Endodermal cell (in vitro differentiated cells): ENCODE measurements around the gene EEF1A2. TPM values are rescaled to one million over a fixed set of nuclear protein-coding genes. Genes with fewer than 3 reads are reported as not detected.

Experiments used
- DNase-seq: peaks from one replicate; pipeline ENCODE4 v3.0.0-alpha.2; 2017
- H3K27ac ChIP-seq: 2 replicates; pipeline ENCODE4 v1.5.1; 2013; ENCODE audit warnings: mild to moderate bottlenecking, low read depth, low read length, moderate library complexity
- H3K27me3 ChIP-seq: 2 replicates; pipeline ENCODE4 v1.6.1; 2013; ENCODE audit warnings: mild to moderate bottlenecking, low read length, moderate library complexity; ENCODE audit not compliant: insufficient read depth, control insufficient read depth, poor library complexity, severe bottlenecking
- H3K36me3 ChIP-seq: 2 replicates; pipeline ENCODE4 v1.7.0; 2013; ENCODE audit warnings: mild to moderate bottlenecking, low read length, moderate library complexity; ENCODE audit not compliant: control insufficient read depth, insufficient read depth
- H3K4me1 ChIP-seq: one replicate; pipeline ENCODE4 v1.7.0; 2013; ENCODE audit warnings: low read length; ENCODE audit not compliant: control insufficient read depth, insufficient read depth
- H3K4me3 ChIP-seq: 2 replicates; pipeline ENCODE4 v1.5.1; 2013; ENCODE audit warnings: mild to moderate bottlenecking, low read length, moderate library complexity
- H3K9ac ChIP-seq: 2 replicates; pipeline ENCODE4 v1.6.1; 2013; ENCODE audit warnings: mild to moderate bottlenecking, low read length, moderate library complexity; ENCODE audit not compliant: poor library complexity, severe bottlenecking; ENCODE audit errors: extremely low read depth
- H3K9me3 ChIP-seq: 2 replicates; pipeline ENCODE4 v1.6.1; 2013; ENCODE audit warnings: mild to moderate bottlenecking, low read length, moderate library complexity; ENCODE audit not compliant: control insufficient read depth
- H3K27ac Mint-ChIP-seq: 2 replicates; pipeline ENCODE4 v1.8.0; 2020; ENCODE audit warnings: mixed read lengths
- H3K27me3 Mint-ChIP-seq: 2 replicates; pipeline ENCODE4 v1.8.0; 2021; ENCODE audit warnings: mild to moderate bottlenecking, mixed read lengths; ENCODE audit not compliant: insufficient read depth
- H3K36me3 Mint-ChIP-seq: 2 replicates; pipeline ENCODE4 v1.8.0; 2020; ENCODE audit warnings: low read depth, mixed read lengths
- H3K4me1 Mint-ChIP-seq: 2 replicates; pipeline ENCODE4 v1.8.0; 2020; ENCODE audit warnings: mixed read lengths
- H3K4me3 Mint-ChIP-seq: 2 replicates; pipeline ENCODE4 v1.8.0; 2020; ENCODE audit warnings: mild to moderate bottlenecking, moderate library complexity, mixed read lengths
- H3K9me3 Mint-ChIP-seq: 2 replicates; pipeline ENCODE4 v1.8.0; 2020; ENCODE audit warnings: mild to moderate bottlenecking, mixed read lengths
- WGBS, 2 experiments: methylation state at CpG; one replicate each; pipeline versions ENCODE4 v1.1.5 to v1.1.7; 2013; ENCODE audit warnings: missing lambda C conversion rate in 2 of 2, mixed read lengths in 1 of 2; ENCODE audit not compliant: insufficient coverage in 1 of 2, insufficient read length in 1 of 2; 5-methylcytosine and 5-hydroxymethylcytosine counted together
- total RNA-seq, 2 donors: library from RNA; stranded (reverse); fragmentation: NEBNext Ultra II Directional in 1 of 2; extraction: Animal tissue kit (Norgen Biotek cat#: 25700) in 1 of 2; gene quantifications; 2 replicates in 1 of 2; 3 replicates in 1 of 2; pipeline ENCODE4 v1.2.1, GENCODE V29; 2021
- TF ChIP-seq, protein P1 (sequence below): fragments of 200-600 bp; sonication (generic); conservative IDR thresholded peaks from 2 replicates; pipeline ENCODE4 v1.5.0; 2021; ENCODE audit warnings: antibody characterized with exemption, mild to moderate bottlenecking

EEF1A2 gene
- total RNA-seq, 2 donors from 2014 or later, result 12.1 to 22.6 TPM

DNA sequence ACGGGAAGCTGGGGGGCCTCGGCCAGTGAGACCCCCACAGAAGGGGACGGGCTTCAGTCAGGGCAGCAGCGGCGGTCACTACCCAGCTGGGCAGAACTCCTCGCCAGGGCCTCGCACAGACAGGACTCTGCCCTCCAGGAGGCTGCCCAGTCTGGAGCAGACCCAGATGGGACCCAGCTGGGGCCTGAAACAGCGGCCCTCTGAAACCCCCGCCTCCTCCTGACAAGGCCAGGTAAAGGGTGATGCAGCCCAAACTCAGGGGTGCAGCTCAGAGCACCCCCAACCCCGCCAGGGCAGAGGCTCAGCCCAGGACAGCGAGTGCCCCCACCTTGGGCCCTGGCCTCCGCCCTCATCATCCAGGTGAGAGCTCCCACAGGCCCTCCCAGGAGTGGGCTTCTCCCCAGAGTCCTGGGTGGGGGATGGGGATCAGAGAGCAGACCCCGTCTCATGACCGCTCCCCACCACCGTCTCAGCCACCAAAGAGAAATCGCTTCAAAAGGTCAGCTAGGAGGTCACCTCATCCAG lies 2.2 kb downstream of the EEF1A2 start:
- TF ChIP-seq, protein P1, sequence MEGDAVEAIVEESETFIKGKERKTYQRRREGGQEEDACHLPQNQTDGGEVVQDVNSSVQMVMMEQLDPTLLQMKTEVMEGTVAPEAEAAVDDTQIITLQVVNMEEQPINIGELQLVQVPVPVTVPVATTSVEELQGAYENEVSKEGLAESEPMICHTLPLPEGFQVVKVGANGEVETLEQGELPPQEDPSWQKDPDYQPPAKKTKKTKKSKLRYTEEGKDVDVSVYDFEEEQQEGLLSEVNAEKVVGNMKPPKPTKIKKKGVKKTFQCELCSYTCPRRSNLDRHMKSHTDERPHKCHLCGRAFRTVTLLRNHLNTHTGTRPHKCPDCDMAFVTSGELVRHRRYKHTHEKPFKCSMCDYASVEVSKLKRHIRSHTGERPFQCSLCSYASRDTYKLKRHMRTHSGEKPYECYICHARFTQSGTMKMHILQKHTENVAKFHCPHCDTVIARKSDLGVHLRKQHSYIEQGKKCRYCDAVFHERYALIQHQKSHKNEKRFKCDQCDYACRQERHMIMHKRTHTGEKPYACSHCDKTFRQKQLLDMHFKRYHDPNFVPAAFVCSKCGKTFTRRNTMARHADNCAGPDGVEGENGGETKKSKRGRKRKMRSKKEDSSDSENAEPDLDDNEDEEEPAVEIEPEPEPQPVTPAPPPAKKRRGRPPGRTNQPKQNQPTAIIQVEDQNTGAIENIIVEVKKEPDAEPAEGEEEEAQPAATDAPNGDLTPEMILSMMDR, result no peak
- H3K4me3 Mint-ChIP-seq, result no peak overlapping the region
- Histone ChIP-seq H3K4me3 (no peak overlapping the region), H3K27ac (no peak overlapping the region), H3K9ac (no peak overlapping the region), H3K36me3 (no peaks in the 10 kb centered on the region), H3K27me3 (peaks cover 36% of the 10 kb centered on the region), H3K4me1 (no peaks in the 10 kb centered on the region), H3K9me3 (no peaks in the 10 kb centered on the region)
- DNase-seq, result no peak
- peaks cover 44% of the 10 kb centered on the region for H3K27me3 Mint-ChIP-seq
- no peaks in the 10 kb centered on the region for H3K9me3 Mint-ChIP-seq
- no peak overlapping the region for H3K27ac Mint-ChIP-seq
- peaks cover 7% of the 10 kb centered on the region for H3K36me3 Mint-ChIP-seq
- H3K4me1 Mint-ChIP-seq, result no peaks in the 10 kb centered on the region
- 69 to 73% methylated on average over 12 to 16 of the region's 16 CpGs for WGBS, 2 experiments

DNA sequence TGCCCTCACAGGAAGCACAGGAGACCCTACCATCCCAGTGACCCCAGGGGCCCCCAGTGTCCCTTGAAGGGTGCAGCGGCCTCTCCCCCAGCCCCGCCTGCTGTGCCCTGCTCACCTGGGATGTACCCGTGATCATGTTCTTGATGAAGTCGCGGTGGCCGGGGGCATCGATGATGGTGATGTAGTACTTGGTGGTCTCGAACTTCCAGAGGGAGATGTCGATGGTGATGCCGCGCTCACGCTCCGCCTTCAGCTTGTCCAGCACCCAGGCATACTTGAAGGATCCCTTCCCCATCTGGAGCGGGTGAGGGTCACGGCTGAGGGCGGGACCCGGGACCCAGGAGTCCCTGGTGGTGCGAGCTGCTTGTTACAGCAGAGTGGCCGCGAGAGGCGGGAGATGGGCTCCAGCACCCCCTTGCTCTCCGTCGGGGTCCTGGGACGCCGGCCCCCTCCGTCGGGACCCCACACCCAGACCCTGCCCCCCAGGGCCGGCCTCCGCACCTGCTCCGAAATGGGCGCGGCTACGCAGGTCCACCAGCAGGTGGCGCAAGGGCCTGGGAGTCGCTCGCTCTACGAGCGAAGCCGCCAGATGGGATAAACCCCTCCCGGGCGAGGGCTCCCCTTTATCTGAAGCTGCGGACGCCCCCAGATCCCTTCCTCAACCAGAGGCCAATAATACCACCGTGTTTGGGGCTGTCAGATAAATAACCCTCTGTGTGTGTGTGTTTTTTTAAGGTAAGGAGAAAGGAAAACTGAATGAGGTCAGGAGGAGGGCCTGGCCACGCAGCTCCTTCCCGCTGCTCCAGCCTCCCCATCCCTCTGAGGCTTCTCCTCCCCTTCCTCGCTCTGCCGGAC lies 2.9 kb downstream of the EEF1A2 start:
- no peak overlapping the region for H3K27ac ChIP-seq
- Mint-ChIP-seq H3K36me3 (peaks cover 7% of the 10 kb centered on the region), H3K4me1 (no peaks in the 10 kb centered on the region)

DNA sequence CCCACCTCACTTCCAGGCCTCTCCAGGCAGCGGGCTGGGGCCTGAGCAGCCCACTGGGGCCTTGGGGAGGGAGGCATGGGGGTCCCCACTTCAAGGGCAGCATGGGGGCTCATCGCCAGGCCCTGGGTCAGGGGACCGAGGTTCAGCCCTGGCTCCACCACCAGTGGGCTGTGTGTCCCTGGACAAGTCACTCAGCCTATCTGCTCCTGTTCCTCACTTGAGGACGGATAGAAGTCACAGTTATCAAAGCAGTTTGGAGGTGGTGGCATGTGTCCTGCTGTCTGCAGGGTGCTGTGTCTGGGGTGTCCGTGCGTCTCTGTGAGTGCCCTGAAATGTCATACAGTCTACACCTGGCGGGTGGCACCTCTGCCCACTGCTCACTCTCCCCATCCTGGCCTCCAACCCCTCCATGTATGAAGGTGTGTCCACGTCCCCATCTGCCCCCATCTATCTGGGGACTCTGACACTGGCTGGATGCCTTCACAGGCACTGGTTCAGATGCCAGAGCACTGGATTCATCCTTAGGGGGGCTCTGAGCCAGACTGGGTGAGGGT lies 3.6 kb downstream of the EEF1A2 start:
- Mint-ChIP-seq H3K4me1 (no peaks in the 10 kb centered on the region), H3K27me3 (peaks cover 42% of the 10 kb centered on the region), H3K4me3 (no peak overlapping the region), H3K9me3 (no peaks in the 10 kb centered on the region), H3K27ac (no peak overlapping the region), H3K36me3 (peaks cover 7% of the 10 kb centered on the region)
- WGBS, 2 experiments, result 90 to 92% methylated on average over 7 to 8 of the region's 8 CpGs
- H3K9me3 ChIP-seq, result no peaks in the 10 kb centered on the region
- no peak overlapping the region for H3K4me3 ChIP-seq
- H3K27me3 ChIP-seq, result peaks cover 35% of the 10 kb centered on the region
- no peak for DNase-seq
- TF ChIP-seq, protein P1, result no peak
- no peaks in the 10 kb centered on the region for H3K4me1 ChIP-seq
- H3K36me3 ChIP-seq, result no peaks in the 10 kb centered on the region
- H3K9ac ChIP-seq, result no peak overlapping the region
- no peak overlapping the region for H3K27ac ChIP-seq

More for the DNA sequence above, 2.9 kb downstream of the EEF1A2 start:
- Histone ChIP-seq H3K9ac (no peak overlapping the region), H3K9me3 (no peaks in the 10 kb centered on the region), H3K27me3 (peaks cover 36% of the 10 kb centered on the region), H3K4me1 (no peaks in the 10 kb centered on the region), H3K36me3 (no peaks in the 10 kb centered on the region), H3K4me3 (no peak overlapping the region)
- Mint-ChIP-seq H3K9me3 (no peaks in the 10 kb centered on the region), H3K27me3 (peaks cover 42% of the 10 kb centered on the region), H3K27ac (no peak overlapping the region), H3K4me3 (no peak overlapping the region)
- TF ChIP-seq, protein P1, result peak; percentile 100
- peak; percentile 89 for DNase-seq
- 29 to 42% methylated on average over 24 to 47 of the region's 48 CpGs for WGBS, 2 experiments
